HG02840 (cell line): Measurements from ENCODE around the gene LRRC37B.
"Not testable (repeated sequence)": the region's sequence is repeated elsewhere in the genome, so short reads cannot be mapped to it uniquely, and the experiment has no call there.

Source experiments
- ATAC-seq: cut with Tn5 transposase; IDR thresholded peaks from one replicate; pipeline ENCODE4 v1.9.1; 2021; ENCODE audit warnings: mild to moderate bottlenecking, moderate library complexity, moderate number of reproducible peaks; ENCODE audit not compliant: unreplicated experiment, low FRiP score

The LRRC37B gene

DNA sequence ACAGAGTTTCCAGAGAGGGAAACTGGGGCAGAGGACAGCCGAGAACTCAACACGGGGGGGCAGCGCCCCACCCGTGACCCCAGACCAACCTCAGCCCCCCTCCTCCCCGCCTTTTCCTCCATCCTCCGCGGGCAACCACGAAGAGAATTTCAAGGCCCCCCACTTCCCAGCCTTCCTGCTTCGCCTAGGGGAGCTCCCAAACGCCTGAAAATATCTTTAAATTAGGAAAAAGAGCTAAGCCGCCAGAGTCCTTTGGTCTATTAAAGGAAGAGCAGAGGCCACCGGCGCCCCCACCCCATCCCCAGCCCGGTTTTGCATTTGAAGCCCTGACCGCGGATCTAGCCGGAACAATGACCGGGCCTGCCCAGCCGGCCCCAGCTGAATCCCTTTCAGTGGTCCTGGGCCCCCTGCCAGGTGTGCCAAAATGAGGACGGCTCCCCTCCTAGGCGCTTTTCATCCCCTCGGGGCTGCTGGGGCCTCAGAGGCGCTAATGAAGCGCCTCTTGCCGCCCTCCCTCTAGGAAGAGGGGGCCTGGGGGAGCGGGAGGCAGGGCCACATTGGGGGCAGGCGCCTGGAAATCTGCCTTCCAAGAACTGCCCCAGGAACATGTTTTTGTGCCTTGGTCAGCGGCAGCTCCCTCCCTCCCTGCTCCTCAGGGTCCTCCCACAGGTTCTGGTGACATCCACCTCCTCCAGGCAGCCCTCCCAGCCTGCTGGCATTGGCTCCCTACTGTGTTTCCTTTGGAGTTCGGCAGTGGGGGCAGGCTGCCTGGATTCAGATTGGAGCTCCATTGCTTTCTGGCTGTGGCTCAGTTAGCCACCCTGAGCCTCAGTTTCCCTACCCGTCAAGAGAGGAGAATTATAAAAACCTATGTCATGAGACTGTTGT lies 78.0 kb downstream of the LRRC37B start:
- not testable (repeated sequence) for ATAC-seq

DNA sequence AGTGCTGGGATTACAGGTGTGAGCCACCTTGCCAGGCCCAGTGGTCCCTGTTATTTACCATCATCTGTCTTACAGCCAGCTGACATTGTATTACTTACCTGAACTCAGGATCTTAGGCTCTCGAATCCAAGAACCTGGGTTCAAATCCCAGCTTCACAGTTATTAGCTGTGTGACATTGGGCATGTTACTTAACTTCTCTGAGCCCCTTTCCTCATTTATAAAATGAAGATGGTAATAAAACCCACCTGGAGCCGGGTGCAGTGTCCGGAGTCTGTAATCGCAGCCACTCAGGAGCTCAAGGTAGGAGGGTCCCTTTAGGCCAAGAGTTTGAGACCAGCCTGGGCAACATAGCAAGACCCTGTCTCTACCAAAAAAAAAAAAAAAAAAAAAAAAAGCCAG lies 79.7 kb downstream of the LRRC37B start:
- not testable (repeated sequence) for ATAC-seq

DNA sequence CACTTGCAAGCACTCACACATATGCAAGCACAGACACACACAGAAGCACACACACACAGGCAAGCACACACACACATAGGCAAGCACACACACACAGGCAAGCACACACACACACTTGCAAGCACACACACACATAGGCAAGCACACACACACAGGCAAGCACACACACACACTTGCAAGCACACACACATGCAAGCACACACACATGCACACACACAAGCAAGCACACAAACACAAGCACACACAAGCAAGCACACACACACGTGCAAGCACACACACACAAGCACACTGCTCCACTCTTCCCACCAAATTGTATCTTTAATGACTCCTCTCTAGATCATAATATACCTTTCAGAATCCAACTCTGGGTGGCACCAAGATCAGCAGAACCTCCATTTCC lies 84.9 kb downstream of the LRRC37B start:
- not testable (repeated sequence) for ATAC-seq

- no peak for ATAC-seq
These were observed 92.5 kb downstream of the LRRC37B start for GRCh38 chr17:32099686-32100085.

- ATAC-seq: not testable (repeated sequence)
These were observed 93.1 kb downstream of the LRRC37B start for GRCh38 chr17:32100323-32100722.

DNA sequence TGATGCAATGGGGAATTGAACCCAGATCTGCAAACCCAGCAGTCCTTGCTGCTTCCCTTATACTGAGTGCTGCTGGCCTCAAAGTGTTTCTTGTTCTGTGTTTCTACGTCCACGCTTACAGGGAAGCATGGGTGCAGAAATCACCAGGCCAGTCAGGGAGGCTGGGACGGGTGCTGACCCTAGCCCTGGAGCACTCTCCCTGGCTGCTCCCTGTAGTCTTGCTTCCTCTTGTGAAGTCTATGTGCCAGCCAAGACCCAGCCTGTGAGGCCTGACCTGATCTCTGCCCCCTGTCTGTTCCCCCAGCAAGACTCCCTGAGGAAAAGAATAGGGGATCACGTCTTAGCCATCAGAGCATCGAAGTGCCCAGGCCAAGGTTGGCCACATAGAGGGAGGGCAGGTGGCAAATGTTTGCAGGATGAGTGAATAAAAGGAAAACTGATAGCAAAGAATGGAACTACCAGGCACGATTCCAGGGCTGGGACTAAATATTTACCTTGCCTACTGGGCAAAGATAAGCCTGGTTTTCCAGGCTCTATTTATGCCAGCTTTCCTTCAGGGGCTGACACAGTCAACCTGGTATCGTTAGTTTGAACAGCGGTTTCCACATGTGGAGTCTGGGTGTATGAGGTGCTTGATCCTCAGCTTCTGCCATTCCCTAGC lies 93.9 kb downstream of the LRRC37B start:
- ATAC-seq: no peak

- no peak for ATAC-seq
These were observed 95.0 kb downstream of the LRRC37B start for GRCh38 chr17:32102172-32102571.

- ATAC-seq: no peak
These were observed 95.5 kb downstream of the LRRC37B start for GRCh38 chr17:32102646-32103186.
